HEK293T (cell line): ENCODE data around the gene CCM2L.

Experiments
- ARNT ChIP-seq: fragments of 450-650 bp; IDR thresholded peaks from 2 replicates; pipeline ENCODE4 v1.6.1; 2017; ENCODE audit warnings: mild to moderate bottlenecking
- BHLHE40 ChIP-seq: fragments of 450-650 bp; IDR thresholded peaks from 2 replicates; pipeline ENCODE4 v1.6.1; 2016; ENCODE audit warnings: mild to moderate bottlenecking, moderate library complexity, borderline replicate concordance
- CTBP1 ChIP-seq: fragments of 450-650 bp; IDR thresholded peaks from 2 replicates; pipeline ENCODE4 v1.6.1; 2016; ENCODE audit warnings: borderline replicate concordance
- FOXA1 ChIP-seq: fragments of 450-650 bp; IDR thresholded peaks from 2 replicates; pipeline ENCODE4 v1.6.1; 2016; ENCODE audit warnings: mild to moderate bottlenecking
- FOXK2 ChIP-seq: fragments of 450-650 bp; IDR thresholded peaks from 2 replicates; pipeline ENCODE4 v1.6.1; 2016; ENCODE audit warnings: mild to moderate bottlenecking
- FOXM1 ChIP-seq: fragments of 450-650 bp; IDR thresholded peaks from 2 replicates; pipeline ENCODE4 v1.6.1; 2017; ENCODE audit warnings: mild to moderate bottlenecking, borderline replicate concordance
- HDGF ChIP-seq: fragments of 450-650 bp; IDR thresholded peaks from 2 replicates; pipeline ENCODE4 v1.6.1; 2017; ENCODE audit warnings: antibody characterized with exemption, borderline replicate concordance
- NFRKB ChIP-seq: fragments of 450-650 bp; IDR thresholded peaks from 2 replicates; pipeline ENCODE4 v1.6.1; 2016; ENCODE audit warnings: mild to moderate bottlenecking, moderate library complexity
- SP1 ChIP-seq: fragments of 450-650 bp; IDR thresholded peaks from 2 replicates; pipeline ENCODE4 v1.6.1; 2017
- SUZ12 ChIP-seq: fragments of 450-650 bp; IDR thresholded peaks from 2 replicates; pipeline ENCODE4 v1.6.1; 2016; ENCODE audit warnings: mild to moderate bottlenecking
- TARDBP ChIP-seq: fragments of 450-650 bp; IDR thresholded peaks from 2 replicates; pipeline ENCODE4 v1.6.1; 2016
- ZNF384 ChIP-seq: fragments of 450-650 bp; IDR thresholded peaks from 2 replicates; pipeline ENCODE4 v1.6.1; 2016
- TF ChIP-seq, protein P1 (sequence below): fragments of 450-650 bp; IDR thresholded peaks from 2 replicates; pipeline ENCODE4 v1.6.1; 2016

DNA sequence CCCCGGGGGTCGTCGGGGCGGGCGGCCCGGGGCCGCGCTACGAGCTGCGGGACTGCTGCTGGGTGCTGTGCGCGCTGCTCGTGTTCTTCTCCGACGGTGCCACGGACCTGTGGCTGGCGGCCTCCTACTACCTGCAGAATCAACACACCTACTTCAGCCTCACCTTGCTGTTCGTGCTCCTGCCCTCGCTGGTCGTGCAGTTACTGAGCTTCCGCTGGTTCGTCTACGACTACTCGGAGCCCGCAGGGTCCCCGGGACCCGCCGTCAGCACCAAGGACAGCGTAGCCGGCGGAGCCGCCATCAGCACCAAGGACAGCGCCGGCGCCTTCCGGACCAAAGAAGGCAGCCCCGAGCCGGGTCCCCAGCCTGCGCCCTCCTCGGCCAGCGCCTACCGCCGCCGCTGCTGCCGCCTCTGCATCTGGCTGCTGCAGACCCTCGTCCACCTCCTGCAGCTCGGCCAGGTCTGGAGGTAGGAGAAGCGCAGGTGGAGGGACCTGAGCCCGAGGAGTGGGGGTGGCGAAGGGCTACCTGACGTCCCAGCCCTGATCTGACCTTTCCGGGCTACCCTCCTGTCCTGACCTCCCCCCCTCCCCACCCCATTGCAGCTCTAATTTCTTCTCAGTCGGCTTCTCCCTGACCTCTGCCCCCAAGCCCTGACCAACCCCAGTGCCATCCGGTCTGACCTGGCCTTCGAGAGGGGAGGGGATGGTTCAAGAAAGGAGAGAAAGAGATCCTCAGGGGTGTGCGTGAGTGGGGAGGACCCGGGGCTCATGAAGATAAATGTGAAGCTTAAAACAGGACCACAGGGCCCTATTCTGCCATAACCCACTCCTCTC is 41.7 kb upstream of the CCM2L start:
- TF ChIP-seq, protein P1, sequence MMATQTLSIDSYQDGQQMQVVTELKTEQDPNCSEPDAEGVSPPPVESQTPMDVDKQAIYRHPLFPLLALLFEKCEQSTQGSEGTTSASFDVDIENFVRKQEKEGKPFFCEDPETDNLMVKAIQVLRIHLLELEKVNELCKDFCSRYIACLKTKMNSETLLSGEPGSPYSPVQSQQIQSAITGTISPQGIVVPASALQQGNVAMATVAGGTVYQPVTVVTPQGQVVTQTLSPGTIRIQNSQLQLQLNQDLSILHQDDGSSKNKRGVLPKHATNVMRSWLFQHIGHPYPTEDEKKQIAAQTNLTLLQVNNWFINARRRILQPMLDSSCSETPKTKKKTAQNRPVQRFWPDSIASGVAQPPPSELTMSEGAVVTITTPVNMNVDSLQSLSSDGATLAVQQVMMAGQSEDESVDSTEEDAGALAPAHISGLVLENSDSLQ: no peak
- TF ChIP-seq FOXA1 (no peak), FOXM1 (no peak), FOXK2 (no peak), HDGF (no peak), SP1 (no peak), TARDBP (no peak), NFRKB (no peak), CTBP1 (no peak), ZNF384 (no peak), ARNT (no peak), SUZ12 (no peak), BHLHE40 (no peak)
